Lung (tissue), 16 donors: Measurements from ENCODE around the gene LAMP5. TPM values are rescaled to one million over a fixed set of nuclear protein-coding genes. Genes with fewer than 3 reads are reported as not detected.

Experiments
- ATAC-seq: fragments of 200-7000 bp; cut with Tn5 transposase; one replicate; pipeline ENCODE4 v1.9.1; 2020; ENCODE audit warnings: moderate number of reproducible peaks; ENCODE audit not compliant: insufficient read depth, low FRiP score
- DNase-seq, 3 donors: peaks; one replicate each; pipeline ENCODE4 v3.0.0-alpha.2; 2013 to 2017
- H3K27ac ChIP-seq, 2 donors: one replicate each; pipeline ENCODE4 v1.5.1; 2013; ENCODE audit warnings: mild to moderate bottlenecking in 2 of 2, moderate library complexity in 2 of 2, control low read depth in 1 of 2, inconsistent platforms in 1 of 2, low read depth in 1 of 2, low read length in 1 of 2
- H3K27me3 ChIP-seq, 3 donors: one replicate each; pipeline ENCODE4 v1.5.1; 2013; ENCODE audit warnings: low read length in 2 of 3; ENCODE audit not compliant: control insufficient read depth in 3 of 3, insufficient read depth in 3 of 3
- H3K36me3 ChIP-seq, 4 donors: one replicate each; pipeline ENCODE4 v1.5.1; 2013; ENCODE audit warnings: low read length in 4 of 4, mild to moderate bottlenecking in 1 of 4, moderate library complexity in 1 of 4; ENCODE audit not compliant: control insufficient read depth in 4 of 4, insufficient read depth in 4 of 4
- H3K4me1 ChIP-seq, 5 donors: one replicate each; pipeline ENCODE4 v1.5.1; 2013; ENCODE audit warnings: low read length in 5 of 5, mild to moderate bottlenecking in 2 of 5, moderate library complexity in 1 of 5; ENCODE audit not compliant: control insufficient read depth in 5 of 5, insufficient read depth in 5 of 5
- H3K4me3 ChIP-seq: one replicate; pipeline ENCODE4 v1.5.1; 2013; ENCODE audit warnings: mild to moderate bottlenecking, control low read depth, moderate library complexity
- H3K9ac ChIP-seq, 2 donors: one replicate each; pipeline ENCODE4 v1.5.1; 2013; ENCODE audit warnings: low read length in 2 of 2, control low read depth in 1 of 2; ENCODE audit not compliant: insufficient read depth in 1 of 2
- H3K9me3 ChIP-seq, 4 donors: one replicate each; pipeline ENCODE4 v1.5.1; 2013; ENCODE audit warnings: low read length in 3 of 4, mild to moderate bottlenecking in 1 of 4, moderate library complexity in 1 of 4; ENCODE audit not compliant: control insufficient read depth in 4 of 4, insufficient read depth in 3 of 4
- CTCF ChIP-seq: IDR thresholded peaks from 2 replicates; pipeline ENCODE4 v1.5.1; 2012; ENCODE audit warnings: mild to moderate bottlenecking; ENCODE audit errors: control extremely low read depth, extremely low read depth
- WGBS, 2 donors: extraction: QIAGEN DNeasy Blood & Tissue Kit; methylation state at CpG; one replicate each; pipeline ENCODE4 v1.1.7; 2013; 5-methylcytosine and 5-hydroxymethylcytosine counted together
- long read RNA-seq, 5 donors: transcript quantifications; one replicate each; lab custom pipeline, GENCODE V29; 2026
- polyA plus RNA-seq, 2 donors: library from polyadenylated mRNA; stranded (reverse); fragments of 200-250 nt; gene quantifications; one replicate each; pipeline ENCODE4 v1.2.1, GENCODE V29; 2013
- total RNA-seq, 2 donors: library from RNA; depleted of rRNA in 1 of 2; stranded (reverse); fragments of >200 nt in 1 of 2; gene quantifications; one replicate each; pipeline ENCODE4 v1.2.1, GENCODE V29; 2014 to 2021
- donor health status: control.
- donor health status: control.
- donor health status: Bipolar disorder and iron deficiency.
- donor health status: healthy.
- donor health status: DM: yes; HTN: yes; CAD: no.

The LAMP5 gene
- 1 to 10 TPM in 1 of 2 donors, under 1 TPM in 1; 0.31 to 3.3 TPM for total RNA-seq
- under 1 TPM; 0.06 to 0.15 TPM for polyA plus RNA-seq
- long read RNA-seq, donor 1, partial matches to known transcripts = 0 of 1 reads
- long read RNA-seq, donor 1, other reads (novel, unspliced or antisense) = 0 of 1 reads
- long read RNA-seq, donor 2, partial matches to known transcripts = 0 of 1 reads
- long read RNA-seq, donor 2, other reads (novel, unspliced or antisense) = 0 of 1 reads
- long read RNA-seq, donor 3 = 0 reads
- long read RNA-seq, donor 4 = 0 reads
- long read RNA-seq, donor 5 = 0 reads

GRCh38 chr20:9514461-9515213 lies at the start of gene LAMP5:
TSS of gene LAMP5 (plus strand) at chr20:9514590. CDS start at chr20:9514853, 263 bp downstream.
- no peaks in the 10 kb centered on the region for H3K36me3 ChIP-seq
- H3K9ac ChIP-seq = no peak within 1 kb of the TSS
- peaks cover 0 to 26% (median 5%) of the 10 kb centered on the region in 5 donors for H3K4me1 ChIP-seq
- H3K27me3 ChIP-seq = peaks cover 6 to 94% (median 80%) of the 10 kb centered on the region in 3 donors
- DNase-seq (peak; percentile 66 to 82 (median 76)), ATAC-seq (peak; percentile 27)
- no peak for TF ChIP-seq CTCF
- WGBS, 2 donors = 0 to 2% methylated on average over 38 of the region's 38 CpGs
- peaks cover 0 to 5% (median 0%) of the 10 kb centered on the region in 4 donors for H3K9me3 ChIP-seq
- H3K27ac ChIP-seq = no peak within 1 kb of the TSS
- H3K4me3 ChIP-seq = no peak within 1 kb of the TSS

DNA sequence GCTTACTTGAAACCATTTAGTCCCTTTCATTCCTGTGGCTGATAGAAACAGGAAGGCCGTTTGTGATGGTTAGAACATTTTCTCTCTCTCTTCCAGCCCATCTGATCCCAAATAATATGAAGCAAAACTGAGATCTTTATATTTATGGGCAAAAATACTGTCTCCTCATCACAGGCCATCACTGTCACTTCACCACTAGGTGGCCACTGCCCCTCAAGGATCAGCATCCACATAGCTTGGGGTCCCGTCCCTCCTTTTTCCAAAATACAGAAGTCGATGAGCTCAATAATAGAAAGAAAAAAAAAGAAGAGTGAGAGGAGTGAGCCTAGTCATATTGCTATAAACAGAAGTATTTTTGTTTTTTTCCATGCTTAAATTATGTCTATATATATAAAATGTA lies 46.4 kb upstream of the LAMP5 start:
- Histone ChIP-seq H3K4me1 (peaks cover 0 to 5% (median 0%) of the 10 kb centered on the region in 5 donors), H3K27me3 (no peaks in the 10 kb centered on the region), H3K36me3 (peaks cover 0 to 6% (median under 1%) of the 10 kb centered on the region in 4 donors), H3K27ac (no peak overlapping the region), H3K9me3 (no peaks in the 10 kb centered on the region), H3K4me3 (no peak overlapping the region), H3K9ac (no peak overlapping the region)
- WGBS, 2 donors = 59 to 63% methylated on average over 3 of the region's 3 CpGs
- ATAC-seq = no peak
- peak; percentile 14 for TF ChIP-seq CTCF
- DNase-seq = peak in 2 of 3 donors; percentile 6 to 25

GRCh38 chr20:9474835-9475415 lies 39.5 kb upstream of the LAMP5 start:
- no peak overlapping the region for H3K9ac ChIP-seq
- H3K9me3 ChIP-seq = no peaks in the 10 kb centered on the region
- ATAC-seq = no peak
- no peak overlapping the region for H3K27ac ChIP-seq
- no peak overlapping the region for H3K4me3 ChIP-seq
- DNase-seq = no peak
- H3K27me3 ChIP-seq = no peaks in the 10 kb centered on the region
- peaks cover 0 to 5% (median 0%) of the 10 kb centered on the region in 5 donors for H3K4me1 ChIP-seq
- 89 to 94% methylated on average over 2 of the region's 2 CpGs for WGBS, 2 donors
- H3K36me3 ChIP-seq = peaks cover 0 to 19% (median 0%) of the 10 kb centered on the region in 4 donors
- TF ChIP-seq CTCF = no peak
